ENCODE measurements around the gene SIMC1. TPM values are rescaled to one million over a fixed set of nuclear protein-coding genes. Genes with fewer than 3 reads are reported as not detected.

Gene SIMC1
- total RNA-seq, 1 donor from 2014 or later = 43.6 TPM

DNA sequence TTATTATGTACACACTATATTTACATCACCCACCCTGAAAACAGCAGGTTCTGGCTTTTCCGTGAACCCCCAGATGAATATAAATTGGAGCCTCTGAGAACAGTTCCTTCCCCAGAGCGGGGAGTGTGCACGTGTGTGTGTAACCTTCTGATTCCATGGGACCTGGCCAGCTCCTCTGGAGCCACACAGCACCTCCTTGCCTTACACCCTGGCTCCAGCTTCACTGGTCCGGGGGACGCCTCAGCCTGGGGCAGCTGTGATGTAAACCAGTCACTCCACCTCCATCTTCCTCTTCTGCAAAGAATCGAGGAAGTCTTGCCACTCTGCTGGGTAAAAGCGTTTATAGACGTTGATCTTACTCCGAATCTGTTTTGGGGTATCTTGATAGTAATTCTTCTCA lies 145.7 kb downstream of the SIMC1 start:
- peaks cover 29% of the 10 kb centered on the region for H3K4me1 Mint-ChIP-seq
- TF ChIP-seq, protein P1, sequence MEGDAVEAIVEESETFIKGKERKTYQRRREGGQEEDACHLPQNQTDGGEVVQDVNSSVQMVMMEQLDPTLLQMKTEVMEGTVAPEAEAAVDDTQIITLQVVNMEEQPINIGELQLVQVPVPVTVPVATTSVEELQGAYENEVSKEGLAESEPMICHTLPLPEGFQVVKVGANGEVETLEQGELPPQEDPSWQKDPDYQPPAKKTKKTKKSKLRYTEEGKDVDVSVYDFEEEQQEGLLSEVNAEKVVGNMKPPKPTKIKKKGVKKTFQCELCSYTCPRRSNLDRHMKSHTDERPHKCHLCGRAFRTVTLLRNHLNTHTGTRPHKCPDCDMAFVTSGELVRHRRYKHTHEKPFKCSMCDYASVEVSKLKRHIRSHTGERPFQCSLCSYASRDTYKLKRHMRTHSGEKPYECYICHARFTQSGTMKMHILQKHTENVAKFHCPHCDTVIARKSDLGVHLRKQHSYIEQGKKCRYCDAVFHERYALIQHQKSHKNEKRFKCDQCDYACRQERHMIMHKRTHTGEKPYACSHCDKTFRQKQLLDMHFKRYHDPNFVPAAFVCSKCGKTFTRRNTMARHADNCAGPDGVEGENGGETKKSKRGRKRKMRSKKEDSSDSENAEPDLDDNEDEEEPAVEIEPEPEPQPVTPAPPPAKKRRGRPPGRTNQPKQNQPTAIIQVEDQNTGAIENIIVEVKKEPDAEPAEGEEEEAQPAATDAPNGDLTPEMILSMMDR (conservative IDR thresholded peaks at IDR 0.05) = no peak
- DNase-seq (ENCODE audit: low read depth, low spot score) = no peak
- H3K4me3 Mint-ChIP-seq = no peak overlapping the region
- H3K9me3 Mint-ChIP-seq = no peaks in the 10 kb centered on the region
- no peaks in the 10 kb centered on the region for H3K27me3 Mint-ChIP-seq (ENCODE audit: low read depth)
- H3K36me3 Mint-ChIP-seq (ENCODE audit: low read depth) = peaks cover 8% of the 10 kb centered on the region
- H3K27ac Mint-ChIP-seq (ENCODE audit: unreplicated experiment) = no peak overlapping the region

DNA sequence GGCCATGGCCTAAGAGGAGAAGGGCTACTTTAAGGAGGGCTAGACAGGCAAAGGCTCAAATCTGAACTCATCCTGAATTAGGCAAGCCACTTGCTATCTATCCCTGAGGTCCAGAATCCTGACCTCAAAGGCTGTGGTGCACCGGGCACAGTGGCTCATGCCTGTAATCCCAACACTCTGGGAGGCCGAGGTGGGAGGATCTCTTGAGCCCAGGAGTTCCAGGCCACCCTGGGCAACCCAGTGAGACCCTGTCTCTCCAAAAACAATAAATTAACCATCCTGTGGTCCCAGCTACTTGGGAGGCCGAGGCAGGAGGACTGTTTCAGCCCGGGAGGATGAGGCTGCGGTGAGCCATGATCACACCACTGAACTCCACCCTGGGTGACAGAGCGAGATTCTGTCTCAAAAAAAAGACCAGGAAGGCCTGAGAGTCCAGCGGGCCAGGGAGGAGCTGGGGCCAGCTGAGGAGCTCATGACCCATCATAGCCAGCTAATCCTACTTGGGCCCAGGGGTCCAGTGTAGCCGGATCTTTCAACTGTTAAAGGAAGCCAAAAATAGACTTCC lies 146.2 kb downstream of the SIMC1 start:
- H3K27ac Mint-ChIP-seq (ENCODE audit: unreplicated experiment) = no peak overlapping the region
- peak overlapping the region; percentile 16 for H3K4me3 Mint-ChIP-seq
- H3K9me3 Mint-ChIP-seq = no peaks in the 10 kb centered on the region
- peaks cover 8% of the 10 kb centered on the region for H3K36me3 Mint-ChIP-seq (ENCODE audit: low read depth)
- TF ChIP-seq, protein P1 (conservative IDR thresholded peaks at IDR 0.05) = no peak
- no peaks in the 10 kb centered on the region for H3K27me3 Mint-ChIP-seq (ENCODE audit: low read depth)
- H3K4me1 Mint-ChIP-seq = peaks cover 30% of the 10 kb centered on the region
- DNase-seq (ENCODE audit: low read depth, low spot score) = no peak

DNA sequence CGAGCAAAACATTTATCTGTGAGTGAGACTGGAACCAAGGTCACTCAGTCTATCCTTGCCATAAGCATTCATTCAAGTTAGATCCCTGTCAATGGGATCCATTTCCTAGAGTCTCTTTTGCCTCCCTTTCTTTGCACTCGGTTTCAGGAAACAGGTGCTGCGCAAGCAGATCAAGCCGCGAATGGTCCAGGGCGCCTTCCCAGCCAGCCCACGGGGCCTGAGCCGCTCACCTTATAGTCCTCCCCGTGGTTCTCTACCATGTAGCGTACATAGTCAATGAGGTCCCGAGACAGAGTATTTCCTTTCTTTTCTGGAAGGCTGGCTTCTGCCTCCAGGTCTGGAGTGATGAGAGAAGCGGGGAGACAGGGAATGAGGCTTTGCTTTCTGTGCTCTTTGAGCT lies 146.8 kb downstream of the SIMC1 start:
- TF ChIP-seq, protein P1 (conservative IDR thresholded peaks at IDR 0.05) = no peak
- peaks cover 8% of the 10 kb centered on the region for H3K36me3 Mint-ChIP-seq (ENCODE audit: low read depth)
- H3K4me3 Mint-ChIP-seq = peak overlapping the region; percentile 82
- H3K27ac Mint-ChIP-seq (ENCODE audit: unreplicated experiment) = no peak overlapping the region
- H3K27me3 Mint-ChIP-seq (ENCODE audit: low read depth) = no peaks in the 10 kb centered on the region
- no peaks in the 10 kb centered on the region for H3K9me3 Mint-ChIP-seq
- H3K4me1 Mint-ChIP-seq = peaks cover 33% of the 10 kb centered on the region
- DNase-seq (ENCODE audit: low read depth, low spot score) = no peak

DNA sequence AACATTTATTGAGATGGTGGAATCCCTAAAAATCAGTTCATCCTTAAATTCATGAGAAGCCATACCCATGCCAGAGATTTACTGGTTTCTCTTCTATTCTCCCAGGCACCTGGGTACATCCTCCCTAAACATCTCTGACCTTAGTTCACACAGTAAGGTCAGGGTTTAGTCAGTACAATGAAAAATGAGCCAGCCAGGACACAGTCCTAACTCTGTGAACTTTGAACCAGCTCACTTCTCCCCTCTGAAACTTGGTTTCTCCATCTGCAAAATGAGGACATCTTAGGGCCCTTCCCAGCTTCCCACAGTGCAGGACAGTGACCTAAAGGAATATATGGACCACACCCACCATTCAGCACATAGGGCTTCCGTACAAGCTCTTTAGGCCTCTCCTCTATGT lies 148.3 kb downstream of the SIMC1 start:
- H3K4me1 Mint-ChIP-seq = peaks cover 33% of the 10 kb centered on the region
- TF ChIP-seq, protein P1 (conservative IDR thresholded peaks at IDR 0.05) = no peak
- DNase-seq (ENCODE audit: low read depth, low spot score) = no peak
- peak overlapping the region; percentile 44 for H3K27ac Mint-ChIP-seq (ENCODE audit: unreplicated experiment)
- peak overlapping the region; percentile 58 for H3K4me3 Mint-ChIP-seq
- H3K36me3 Mint-ChIP-seq (ENCODE audit: low read depth) = peaks cover 8% of the 10 kb centered on the region
- H3K9me3 Mint-ChIP-seq = no peaks in the 10 kb centered on the region
- no peaks in the 10 kb centered on the region for H3K27me3 Mint-ChIP-seq (ENCODE audit: low read depth)

DNA sequence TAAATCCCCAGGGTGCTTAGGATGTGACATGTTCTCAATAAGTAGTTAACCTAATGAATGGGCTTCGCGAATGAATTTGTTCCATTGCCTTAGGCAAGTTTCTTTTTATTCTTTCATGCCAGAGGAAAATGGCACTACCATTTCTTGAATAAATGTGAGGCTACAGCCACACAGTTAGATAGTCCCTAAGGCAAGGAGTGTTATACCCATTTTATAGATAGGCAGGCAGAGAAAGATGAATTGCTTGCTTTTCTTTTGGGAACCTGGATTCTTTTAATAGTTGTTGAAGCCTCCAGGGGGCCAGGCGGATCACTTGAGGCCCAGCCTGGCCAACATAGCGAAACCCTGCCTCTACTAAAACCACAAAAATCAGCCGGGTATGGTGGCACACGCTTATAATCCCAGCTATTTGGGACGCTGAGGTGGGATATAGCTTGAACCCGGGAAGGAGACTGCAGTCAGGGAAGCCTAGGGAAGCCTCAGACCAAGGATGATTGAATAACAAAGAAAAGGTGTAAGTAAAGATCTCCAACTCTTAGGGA lies 149.2 kb downstream of the SIMC1 start:
- Mint-ChIP-seq H3K27me3 (ENCODE audit: low read depth) (no peaks in the 10 kb centered on the region), H3K9me3 (no peaks in the 10 kb centered on the region), H3K4me3 (peak overlapping the region; percentile 100), H3K27ac (ENCODE audit: unreplicated experiment) (peak overlapping the region; percentile 100), H3K36me3 (ENCODE audit: low read depth) (peaks cover 4% of the 10 kb centered on the region), H3K4me1 (peaks cover 33% of the 10 kb centered on the region)
- TF ChIP-seq, protein P1 (conservative IDR thresholded peaks at IDR 0.05) = no peak
- DNase-seq (ENCODE audit: low read depth, low spot score) = no peak
